Tibial artery (tissue), 4 donors: ENCODE measurements around the gene ZEB2.
A peak's percentile ranks its signal among the peaks of the same experiment; 100 is the strongest.

Experiments used
- DNase-seq, 2 donors: peaks; one replicate each; pipeline ENCODE4 v3.0.0-alpha.2; 2019
- H3K27ac ChIP-seq, 2 donors: fragments of 200-600 bp; sonication (generic) in 1 of 2; 1 replicate in 1 of 2; 2 replicates in 1 of 2; pipeline ENCODE4 v1.5.1; 2018 to 2019; ENCODE audit warnings: mild to moderate bottlenecking in 1 of 2
- H3K27me3 ChIP-seq, 2 donors: fragments of 200-600 bp; sonication (generic) in 1 of 2; one replicate each; pipeline versions ENCODE4 v1.5.1 to v1.6.0; 2016 to 2019
- H3K36me3 ChIP-seq, 3 donors: fragments of 200-600 bp; sonication (generic) in 2 of 3; one replicate each; pipeline ENCODE4 v1.5.1; 2016 to 2019; ENCODE audit warnings: mild to moderate bottlenecking in 2 of 3
- H3K4me1 ChIP-seq, 4 donors: fragments of 200-600 bp; sonication (generic) in 2 of 4; 1 replicate in 3 of 4; 2 replicates in 1 of 4; pipeline ENCODE4 v1.5.1; 2016 to 2019
- H3K4me3 ChIP-seq, 2 donors: fragments of 200-600 bp; sonication (generic) in 1 of 2; 1 replicate in 1 of 2; 2 replicates in 1 of 2; pipeline ENCODE4 v1.5.1; 2018 to 2019; ENCODE audit warnings: mild to moderate bottlenecking in 2 of 2
- H3K9me3 ChIP-seq, 3 donors: fragments of 200-600 bp; sonication (generic) in 1 of 3; one replicate each; pipeline ENCODE4 v1.5.1; 2016 to 2019
- intact Hi-C: fragments of 100-400 bp; cut with DNase I; formaldehyde crosslinking; loops from one replicate; pipeline ENCODE4 v1.15.0; 2023; ENCODE audit warnings: low total_unique reads
- TF ChIP-seq, protein P1 (sequence below), 2 experiments: fragments of 200-600 bp in 1 of 2; fragments of 450-650 bp in 1 of 2; IDR thresholded peaks; one replicate each; pipeline ENCODE4 v1.5.1; 2017 to 2019; ENCODE audit warnings: antibody characterized with exemption in 2 of 2, mild to moderate bottlenecking in 1 of 2, moderate library complexity in 1 of 2

ZEB2 gene

DNA sequence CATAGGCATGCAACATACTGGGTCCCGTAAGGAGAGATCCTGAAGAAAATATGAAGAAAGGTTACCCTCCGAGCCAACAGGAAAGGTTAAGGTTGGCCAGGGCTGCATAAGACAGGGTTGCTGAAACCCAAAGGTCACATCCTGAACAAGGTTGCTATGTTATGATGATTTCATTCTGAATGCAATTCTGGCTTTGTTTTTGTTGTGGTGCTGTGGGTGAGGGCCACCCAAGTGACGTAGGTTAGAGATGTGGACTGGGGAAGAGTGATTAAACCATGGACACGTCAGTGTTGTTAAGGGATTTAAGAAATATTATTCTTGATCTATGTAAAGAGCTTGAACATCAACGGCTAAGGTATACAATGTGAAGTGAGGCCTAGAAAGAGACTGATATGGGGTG is 60.0 kb downstream of the ZEB2 start:
- DNase-seq = no peak
- Histone ChIP-seq H3K27me3 (no peaks in the 10 kb centered on the region), H3K4me1 (peaks cover 0 to 84% (median 40%) of the 10 kb centered on the region in 4 donors), H3K4me3 (no peak overlapping the region), H3K36me3 (no peaks in the 10 kb centered on the region), H3K9me3 (no peaks in the 10 kb centered on the region), H3K27ac (peak overlapping the region; percentile 38 to 43)
- TF ChIP-seq, protein P1, sequence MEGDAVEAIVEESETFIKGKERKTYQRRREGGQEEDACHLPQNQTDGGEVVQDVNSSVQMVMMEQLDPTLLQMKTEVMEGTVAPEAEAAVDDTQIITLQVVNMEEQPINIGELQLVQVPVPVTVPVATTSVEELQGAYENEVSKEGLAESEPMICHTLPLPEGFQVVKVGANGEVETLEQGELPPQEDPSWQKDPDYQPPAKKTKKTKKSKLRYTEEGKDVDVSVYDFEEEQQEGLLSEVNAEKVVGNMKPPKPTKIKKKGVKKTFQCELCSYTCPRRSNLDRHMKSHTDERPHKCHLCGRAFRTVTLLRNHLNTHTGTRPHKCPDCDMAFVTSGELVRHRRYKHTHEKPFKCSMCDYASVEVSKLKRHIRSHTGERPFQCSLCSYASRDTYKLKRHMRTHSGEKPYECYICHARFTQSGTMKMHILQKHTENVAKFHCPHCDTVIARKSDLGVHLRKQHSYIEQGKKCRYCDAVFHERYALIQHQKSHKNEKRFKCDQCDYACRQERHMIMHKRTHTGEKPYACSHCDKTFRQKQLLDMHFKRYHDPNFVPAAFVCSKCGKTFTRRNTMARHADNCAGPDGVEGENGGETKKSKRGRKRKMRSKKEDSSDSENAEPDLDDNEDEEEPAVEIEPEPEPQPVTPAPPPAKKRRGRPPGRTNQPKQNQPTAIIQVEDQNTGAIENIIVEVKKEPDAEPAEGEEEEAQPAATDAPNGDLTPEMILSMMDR (IDR thresholded peaks at IDR 0.05) = no peak
- intact Hi-C loops = no loop called here

DNA sequence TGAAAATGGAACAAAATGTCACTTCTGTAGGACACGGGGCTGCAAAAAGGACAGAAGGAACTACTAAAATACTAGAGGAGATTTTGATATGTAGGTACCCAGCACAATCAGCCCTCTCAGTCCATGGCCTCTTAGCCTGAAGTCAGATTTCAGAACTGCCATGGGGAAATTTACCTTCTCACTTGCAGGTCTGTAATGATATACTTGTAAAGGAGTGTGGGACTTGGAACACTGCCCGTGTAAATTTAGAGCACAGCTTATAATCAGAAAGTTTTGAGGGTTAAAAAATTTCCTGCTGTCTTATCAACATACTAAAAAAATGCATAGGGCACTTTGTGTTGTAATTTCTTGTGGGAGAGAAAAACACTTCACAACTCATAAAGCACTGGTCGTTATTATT is 60.6 kb downstream of the ZEB2 start:
- Histone ChIP-seq H3K36me3 (no peaks in the 10 kb centered on the region), H3K27me3 (no peaks in the 10 kb centered on the region), H3K27ac (peak overlapping the region; percentile 38 to 43), H3K4me1 (peaks cover 0 to 90% (median 43%) of the 10 kb centered on the region in 4 donors), H3K9me3 (no peaks in the 10 kb centered on the region), H3K4me3 (no peak overlapping the region)
- TF ChIP-seq, protein P1 (IDR thresholded peaks at IDR 0.05) = no peak
- intact Hi-C loops = no loop called here
- no peak for DNase-seq

DNA sequence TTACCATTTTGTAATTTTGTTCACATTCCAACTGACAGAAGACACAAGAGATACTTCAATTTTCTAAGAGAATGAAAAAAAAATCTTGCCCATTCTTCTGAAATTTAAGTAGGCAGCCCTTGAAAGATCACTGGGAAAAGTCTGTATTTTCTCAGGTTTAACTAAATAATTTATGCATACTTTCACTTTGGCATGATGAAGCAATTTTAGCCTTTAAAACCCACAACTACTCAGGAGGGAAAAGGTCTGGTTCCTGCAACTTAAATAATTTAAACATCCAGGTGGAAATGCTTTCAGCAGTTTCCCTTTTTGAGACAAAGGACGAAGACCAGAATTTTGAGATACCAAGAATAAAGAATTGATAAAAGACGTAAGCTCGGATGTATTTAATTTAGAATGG is 61.4 kb downstream of the ZEB2 start:
- peak overlapping the region; percentile 38 to 43 for H3K27ac ChIP-seq
- no peaks in the 10 kb centered on the region for H3K36me3 ChIP-seq
- TF ChIP-seq, protein P1 (IDR thresholded peaks at IDR 0.05) = no peak
- DNase-seq = no peak
- no peaks in the 10 kb centered on the region for H3K27me3 ChIP-seq
- H3K9me3 ChIP-seq = no peaks in the 10 kb centered on the region
- no peak overlapping the region for H3K4me3 ChIP-seq
- intact Hi-C loops = no loop called here
- H3K4me1 ChIP-seq = peaks cover 0 to 97% (median 46%) of the 10 kb centered on the region in 4 donors

DNA sequence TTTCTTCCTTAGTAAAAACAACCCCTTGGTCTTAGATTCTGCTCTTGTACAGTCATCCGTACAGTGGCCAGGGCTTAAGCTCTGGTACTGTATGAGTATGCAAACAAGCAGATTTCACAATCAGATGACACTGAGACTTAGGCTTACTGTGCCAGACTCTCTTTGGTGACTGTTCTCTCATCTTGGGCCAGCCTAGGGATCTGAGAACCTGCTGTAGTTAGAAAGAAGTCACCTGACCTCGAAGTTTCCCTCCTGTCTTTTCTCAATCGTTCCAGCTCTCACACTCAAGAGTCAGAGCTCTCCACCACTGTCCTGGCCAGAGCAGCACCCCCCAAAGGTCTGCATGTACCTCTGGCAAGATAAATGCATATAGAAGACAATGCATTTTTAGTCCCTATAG is 63.2 kb downstream of the ZEB2 start:
- no peaks in the 10 kb centered on the region for H3K9me3 ChIP-seq
- peaks cover 0 to 97% (median 46%) of the 10 kb centered on the region in 4 donors for H3K4me1 ChIP-seq
- H3K36me3 ChIP-seq = no peaks in the 10 kb centered on the region
- TF ChIP-seq, protein P1 (IDR thresholded peaks at IDR 0.05) = no peak
- intact Hi-C loops = no loop called here
- peak overlapping the region; percentile 5 to 20 for H3K27ac ChIP-seq
- H3K4me3 ChIP-seq = no peak overlapping the region
- peak in 1 of 2 donors; percentile 64 for DNase-seq
- H3K27me3 ChIP-seq = no peaks in the 10 kb centered on the region

DNA sequence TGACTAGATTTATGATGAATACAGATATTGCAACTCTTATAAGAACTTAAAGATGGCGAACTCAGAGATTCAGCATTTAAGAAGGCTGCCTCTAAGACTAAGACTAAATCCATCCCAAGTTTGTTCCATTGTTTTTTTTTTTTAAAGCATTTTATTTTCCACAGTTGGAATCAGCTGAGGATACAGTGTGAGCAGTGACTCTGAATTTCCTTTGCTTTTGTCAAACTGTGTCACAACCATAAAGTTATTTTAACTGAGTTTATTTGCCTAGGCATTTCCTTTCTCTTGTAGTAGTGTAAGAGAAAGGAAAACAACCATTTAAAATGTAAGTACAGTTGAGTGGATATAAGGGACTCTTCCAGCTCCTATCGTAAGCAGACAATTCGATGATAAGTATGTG is 63.9 kb downstream of the ZEB2 start:
- no peak for DNase-seq
- Histone ChIP-seq H3K9me3 (no peaks in the 10 kb centered on the region), H3K36me3 (no peaks in the 10 kb centered on the region), H3K4me1 (peaks cover 0 to 97% (median 43%) of the 10 kb centered on the region in 4 donors), H3K4me3 (no peak overlapping the region), H3K27me3 (no peaks in the 10 kb centered on the region), H3K27ac (peak overlapping the region in 1 of 2 donors; percentile 8)
- TF ChIP-seq, protein P1 (IDR thresholded peaks at IDR 0.05) = no peak
- intact Hi-C loops = no loop called here
